ENCODE measurements around the gene COL5A1. TPM values are rescaled to one million over a fixed set of nuclear protein-coding genes. Genes with fewer than 3 reads are reported as not detected.

COL5A1 gene
- total and polyA plus RNA-seq, 2 experiments from 2014 or later: 211 to 812 TPM

DNA sequence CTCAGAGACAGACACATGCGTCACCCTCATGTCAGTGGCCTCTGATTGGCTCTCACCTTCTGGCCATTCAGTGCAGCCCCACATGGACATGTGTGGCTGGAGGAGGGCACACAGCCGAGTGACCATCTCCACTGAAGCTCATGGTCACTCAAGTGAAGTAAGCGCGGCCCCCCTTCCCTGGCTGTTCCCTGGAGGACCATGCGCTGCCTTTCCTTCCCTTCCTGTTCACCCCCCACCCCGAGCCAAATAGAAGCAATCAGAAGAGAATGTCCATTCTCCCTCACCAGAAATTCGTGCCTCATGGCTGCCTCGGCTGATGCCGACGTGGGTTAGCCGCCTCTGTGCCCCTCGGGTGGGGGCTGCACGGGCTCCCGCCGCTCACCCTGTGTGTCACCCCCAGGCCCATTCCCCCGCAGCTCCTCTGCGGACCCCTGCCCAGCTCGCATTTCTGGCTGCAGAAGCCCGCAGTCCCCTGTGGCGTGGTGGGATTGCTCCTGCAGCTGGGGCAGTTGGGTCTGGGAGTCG lies 12.5 kb upstream of the COL5A1 start:
- DNase-seq: no peak
- H4K20me1 ChIP-seq (ENCODE audit: insufficient read depth): no peaks in the 10 kb centered on the region
- no peaks in the 10 kb centered on the region for H3K27me3 ChIP-seq (replicated peaks; ENCODE audit: insufficient read depth)
- H2AFZ ChIP-seq: no peak overlapping the region
- no peaks in the 10 kb centered on the region for H3K9me3 ChIP-seq (ENCODE audit: low read depth)
- in situ Hi-C loops (cut with MboI): no loop called here
- peaks cover 27% of the 10 kb centered on the region for H3K4me1 ChIP-seq (ENCODE audit: insufficient read depth)
- WGBS, 2 experiments (ENCODE audit: low coverage in 1 of 2, low lambda C conversion rate in 2 of 2, missing lambda C conversion rate in 2 of 2): 89 to 96% methylated on average over 17 to 21 of the region's 21 CpGs
- no peak overlapping the region for H3K4me2 ChIP-seq (ENCODE audit: unreplicated experiment)
- no peak overlapping the region for H3K4me3 ChIP-seq
- H3F3A ChIP-seq (ENCODE audit: insufficient read depth): peaks cover 20% of the 10 kb centered on the region
- H3K9ac ChIP-seq: no peak overlapping the region
- no peak overlapping the region for H3K27ac ChIP-seq
- no peak for TF ChIP-seq EZH2phosphoT487 (IDR thresholded peaks at IDR 0.05; ENCODE audit: insufficient read depth, low read depth)
- TF ChIP-seq EZH2 (IDR thresholded peaks at IDR 0.05; ENCODE audit: insufficient read depth, poor library complexity, severe bottlenecking): no peak
- no peaks in the 10 kb centered on the region for H3K9me2 ChIP-seq (ENCODE audit: insufficient read depth)
- no peaks in the 10 kb centered on the region for H3K36me3 ChIP-seq (ENCODE audit: low read depth)
- H3K79me2 ChIP-seq (ENCODE audit: insufficient read depth): no peaks in the 10 kb centered on the region

- Histone ChIP-seq H3K79me2 (ENCODE audit: insufficient read depth) (no peaks in the 10 kb centered on the region), H3F3A (ENCODE audit: insufficient read depth) (peaks cover 13% of the 10 kb centered on the region), H3K9ac (no peak overlapping the region), H3K4me3 (no peak overlapping the region), H3K36me3 (ENCODE audit: low read depth) (no peaks in the 10 kb centered on the region), H3K9me3 (ENCODE audit: low read depth) (no peaks in the 10 kb centered on the region), H2AFZ (no peak overlapping the region), H3K27ac (no peak overlapping the region), H4K20me1 (ENCODE audit: insufficient read depth) (no peaks in the 10 kb centered on the region), H3K4me1 (ENCODE audit: insufficient read depth) (peaks cover 20% of the 10 kb centered on the region), H3K4me2 (ENCODE audit: unreplicated experiment) (no peak overlapping the region), H3K27me3 (replicated peaks; ENCODE audit: insufficient read depth) (no peaks in the 10 kb centered on the region), H3K9me2 (ENCODE audit: insufficient read depth) (no peaks in the 10 kb centered on the region)
- 74 to 81% methylated on average over 16 of the region's 16 CpGs for WGBS, 2 experiments (ENCODE audit: low coverage in 1 of 2, low lambda C conversion rate in 2 of 2, missing lambda C conversion rate in 2 of 2)
- DNase-seq: peak; percentile 32
- no peak for TF ChIP-seq EZH2phosphoT487 (IDR thresholded peaks at IDR 0.05; ENCODE audit: insufficient read depth, low read depth)
- in situ Hi-C loops (cut with MboI): no loop called here
These were observed 11.8 kb upstream of the COL5A1 start for GRCh38 chr9:134629586-134630392.

GRCh38 chr9:134630393-134630790 lies 11.2 kb upstream of the COL5A1 start:
- no peak for DNase-seq
- WGBS, 2 experiments (ENCODE audit: low coverage in 1 of 2, low lambda C conversion rate in 2 of 2, missing lambda C conversion rate in 2 of 2): 90 to 92% methylated on average over 13 of the region's 13 CpGs
- in situ Hi-C loops (cut with MboI): no loop called here

GRCh38 chr9:134630861-134631260 lies 10.7 kb upstream of the COL5A1 start:
- 94 to 95% methylated on average over 8 of the region's 8 CpGs for WGBS, 2 experiments (ENCODE audit: low coverage in 1 of 2, low lambda C conversion rate in 2 of 2, missing lambda C conversion rate in 2 of 2)
- Histone ChIP-seq H3K9ac (no peak overlapping the region), H3K4me1 (ENCODE audit: insufficient read depth) (peaks cover 11% of the 10 kb centered on the region), H3K36me3 (ENCODE audit: low read depth) (no peaks in the 10 kb centered on the region), H3K27ac (no peak overlapping the region), H3K4me3 (no peak overlapping the region), H3F3A (ENCODE audit: insufficient read depth) (peaks cover 5% of the 10 kb centered on the region), H3K79me2 (ENCODE audit: insufficient read depth) (no peaks in the 10 kb centered on the region), H3K9me3 (ENCODE audit: low read depth) (no peaks in the 10 kb centered on the region), H3K9me2 (ENCODE audit: insufficient read depth) (no peaks in the 10 kb centered on the region), H3K27me3 (replicated peaks; ENCODE audit: insufficient read depth) (no peaks in the 10 kb centered on the region), H2AFZ (no peak overlapping the region), H3K4me2 (ENCODE audit: unreplicated experiment) (no peak overlapping the region), H4K20me1 (ENCODE audit: insufficient read depth) (no peaks in the 10 kb centered on the region)
- no peak for DNase-seq
- in situ Hi-C loops (cut with MboI): no loop called here
- TF ChIP-seq EZH2 (IDR thresholded peaks at IDR 0.05; ENCODE audit: insufficient read depth, poor library complexity, severe bottlenecking) (no peak), EZH2phosphoT487 (IDR thresholded peaks at IDR 0.05; ENCODE audit: insufficient read depth, low read depth) (no peak)

More at GRCh38 chr9:134630393-134630790, 11.2 kb upstream of the COL5A1 start:
- H3K9me3 ChIP-seq (ENCODE audit: low read depth): no peaks in the 10 kb centered on the region
- no peak for TF ChIP-seq EZH2phosphoT487 (IDR thresholded peaks at IDR 0.05; ENCODE audit: insufficient read depth, low read depth)
- no peak for TF ChIP-seq EZH2 (IDR thresholded peaks at IDR 0.05; ENCODE audit: insufficient read depth, poor library complexity, severe bottlenecking)
- H2AFZ ChIP-seq: no peak overlapping the region
- no peak overlapping the region for H3K27ac ChIP-seq
- H3K36me3 ChIP-seq (ENCODE audit: low read depth): no peaks in the 10 kb centered on the region
- H3K9ac ChIP-seq: no peak overlapping the region
- H3K4me1 ChIP-seq (ENCODE audit: insufficient read depth): peaks cover 16% of the 10 kb centered on the region
- H3K79me2 ChIP-seq (ENCODE audit: insufficient read depth): no peaks in the 10 kb centered on the region
- no peak overlapping the region for H3K4me2 ChIP-seq (ENCODE audit: unreplicated experiment)
- peaks cover 9% of the 10 kb centered on the region for H3F3A ChIP-seq (ENCODE audit: insufficient read depth)
- H3K9me2 ChIP-seq (ENCODE audit: insufficient read depth): no peaks in the 10 kb centered on the region
- H3K4me3 ChIP-seq: no peak overlapping the region
- no peaks in the 10 kb centered on the region for H4K20me1 ChIP-seq (ENCODE audit: insufficient read depth)
- H3K27me3 ChIP-seq (replicated peaks; ENCODE audit: insufficient read depth): no peaks in the 10 kb centered on the region
